GM21737 (cell line): ENCODE data around the gene IFNA21.
"Not testable (repeated sequence)": the region's sequence is repeated elsewhere in the genome, so short reads cannot be mapped to it uniquely, and the experiment has no call there.

ENCODE experiments used
- ATAC-seq: cut with Tn5 transposase; IDR thresholded peaks from one replicate; pipeline ENCODE4 v1.9.1; 2021; ENCODE audit warnings: mild to moderate bottlenecking, moderate library complexity; ENCODE audit not compliant: unreplicated experiment

Gene IFNA21

DNA sequence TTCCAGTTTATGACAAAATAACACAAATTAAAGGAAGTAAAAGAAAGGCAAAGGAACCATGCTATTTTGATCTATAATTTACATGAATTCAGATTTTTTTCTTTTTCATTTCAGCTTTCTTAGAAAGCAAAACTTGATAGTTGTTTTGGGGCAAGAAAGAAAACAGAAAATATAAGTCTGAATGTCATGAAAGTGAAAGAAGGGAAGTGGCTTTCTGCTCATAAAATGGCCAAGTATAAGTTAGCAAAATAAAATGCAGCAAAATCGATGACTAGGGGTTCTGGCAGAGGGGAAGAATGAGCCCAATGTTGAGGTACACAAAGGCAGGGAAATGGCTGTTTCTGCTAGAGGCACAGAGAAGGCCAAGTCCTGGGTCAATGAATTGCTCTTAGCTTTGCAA, 21.9 kb downstream of the IFNA21 start:
- no peak for ATAC-seq

DNA sequence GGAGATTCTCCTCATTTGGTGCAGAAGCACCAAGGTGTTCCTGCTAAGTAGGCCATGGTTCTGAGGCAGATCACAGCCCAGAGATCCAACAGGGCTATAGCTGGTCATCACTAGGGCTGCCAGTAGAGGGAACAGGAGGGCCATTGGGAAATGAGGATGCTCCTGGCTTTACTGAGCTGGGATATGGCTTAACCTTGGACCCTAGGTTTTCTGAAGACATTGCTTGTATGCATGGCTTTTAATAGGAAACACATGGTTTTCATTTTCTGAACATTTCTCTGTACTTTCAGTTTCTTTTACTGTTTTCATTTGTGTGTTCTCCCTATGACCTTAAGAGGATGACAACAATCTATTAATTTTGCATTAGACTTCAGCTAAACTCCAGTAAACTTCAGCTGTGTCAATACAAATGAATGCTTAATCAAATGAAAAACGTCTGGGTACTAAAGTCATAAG, 25.0 kb downstream of the IFNA21 start, which contains the start of gene IFNW1:
TSS of gene IFNW1 (minus strand) at position 406 of the 456 bp plus-strand sequence. CDS start at position 144, 262 bp downstream.
- no peak for ATAC-seq

- ATAC-seq, result no peak
Observed at GRCh38 chr9:21137020-21137419, 29.4 kb downstream of the IFNA21 start.

DNA sequence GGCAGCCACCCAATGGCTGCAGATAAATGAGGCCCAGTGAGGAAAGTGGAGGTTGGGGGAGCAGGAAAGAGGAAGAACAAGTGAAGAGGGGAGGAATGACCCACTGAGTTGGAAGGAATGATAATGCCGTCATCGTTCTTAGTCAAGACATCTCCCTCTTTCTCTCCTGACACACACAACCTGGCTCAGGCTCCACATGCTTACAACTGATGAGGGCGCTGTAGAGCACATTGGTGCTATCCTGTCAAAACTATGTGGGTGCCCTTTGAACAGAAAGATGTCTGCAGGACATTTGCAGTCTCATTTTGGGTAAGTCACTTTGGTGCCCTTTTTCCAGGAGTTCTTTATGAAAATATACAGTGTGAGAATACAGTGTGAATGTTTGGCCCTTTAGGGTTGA, 30.7 kb downstream of the IFNA21 start:
- no peak for ATAC-seq

DNA sequence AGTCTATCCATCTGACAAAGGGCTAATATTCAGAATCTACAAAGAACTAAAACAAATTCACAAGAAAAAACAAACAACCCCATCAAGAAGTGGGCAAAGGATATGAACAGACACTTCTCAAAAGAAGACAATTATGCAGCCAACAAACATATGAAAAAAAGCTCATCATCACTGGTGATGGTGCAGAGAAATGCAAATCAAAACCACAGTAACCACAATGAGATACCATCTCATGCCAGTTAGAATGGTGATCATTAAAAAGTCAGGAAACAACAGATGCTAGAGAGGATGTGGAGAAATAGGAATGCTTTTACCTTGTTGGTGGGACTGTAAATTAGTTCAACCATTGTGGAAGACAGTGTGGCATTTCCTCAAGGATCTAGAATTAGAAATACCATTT, 38.3 kb downstream of the IFNA21 start:
- ATAC-seq, result not testable (repeated sequence)

- peak; percentile 91 for ATAC-seq
Observed at GRCh38 chr9:21121595-21122251, 44.7 kb downstream of the IFNA21 start.

GRCh38 chr9:21121079-21121478, 45.4 kb downstream of the IFNA21 start:
- ATAC-seq, result no peak

DNA sequence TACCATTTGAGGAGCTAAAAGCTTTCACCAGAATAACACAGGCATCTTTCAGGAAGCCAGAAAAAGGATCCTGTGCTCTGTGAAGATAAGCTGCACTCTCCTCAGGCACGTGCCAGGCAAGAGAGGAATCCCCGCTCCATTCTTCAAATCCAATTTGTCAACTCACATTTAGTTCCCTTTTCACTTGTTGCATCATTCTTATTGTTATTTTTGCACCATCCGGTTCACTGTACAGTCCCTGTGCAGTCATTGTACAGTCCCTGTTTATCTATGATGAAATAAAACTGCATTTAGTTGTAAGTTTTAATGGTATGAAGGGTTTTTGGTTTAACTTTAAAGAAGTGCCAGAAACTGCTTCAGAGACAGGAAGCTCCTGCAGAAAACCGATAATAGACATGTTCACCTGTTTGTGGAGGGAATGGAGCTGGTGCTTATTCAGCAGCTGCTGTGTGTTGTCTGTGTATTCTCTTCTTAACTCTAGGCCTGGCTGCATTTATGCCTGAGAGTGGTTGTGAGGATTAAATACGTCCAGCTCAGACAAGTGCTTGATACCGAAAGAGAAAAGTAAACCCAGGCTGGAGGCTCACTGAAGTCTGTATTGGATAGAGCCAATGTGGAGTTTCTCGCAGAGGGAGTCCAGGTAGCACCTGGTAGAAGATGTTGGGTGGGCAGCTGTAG, 47.2 kb downstream of the IFNA21 start:
- no peak for ATAC-seq
